CD14-positive monocyte (primary cell): ENCODE measurements around the gene ZFP36L1. TPM values are rescaled to one million over a fixed set of nuclear protein-coding genes. Genes with fewer than 3 reads are reported as not detected.
A peak's percentile ranks its signal among the peaks of the same experiment; 100 is the strongest.

Experiments used
- DNase-seq, 3 donors: peaks; one replicate each; pipeline ENCODE4 v3.0.0-alpha.2; 2011 to 2022
- H2AFZ ChIP-seq: 2 replicates; pipeline ENCODE4 v1.6.0; 2012; ENCODE audit warnings: mild to moderate bottlenecking, low read depth, low read length, inconsistent platforms; ENCODE audit not compliant: insufficient read depth, poor library complexity, severe bottlenecking
- H3K27ac ChIP-seq, 2 donors: 1 replicate in 1 of 2; 2 replicates in 1 of 2; pipeline ENCODE4 v1.5.1; 2012 to 2013; ENCODE audit warnings: low read length in 2 of 2, control low read depth in 1 of 2, inconsistent platforms in 1 of 2, low read depth in 1 of 2, mild to moderate bottlenecking in 1 of 2
- H3K27me3 ChIP-seq, 2 donors: one replicate each; pipeline versions ENCODE4 v1.6.0 to v1.6.1; 2011 to 2013; ENCODE audit warnings: low read length in 2 of 2; ENCODE audit not compliant: control insufficient read depth in 2 of 2, insufficient read depth in 2 of 2
- H3K36me3 ChIP-seq, 2 donors: replicated peaks in 1 of 2; 1 replicate in 1 of 2; 2 replicates in 1 of 2; pipeline versions ENCODE4 v1.5.1 to v1.6.1; 2012 to 2013; ENCODE audit warnings: low read length in 2 of 2, control low read depth in 1 of 2, inconsistent platforms in 1 of 2, mild to moderate bottlenecking in 1 of 2; ENCODE audit not compliant: insufficient read depth in 2 of 2, control insufficient read depth in 1 of 2
- H3K4me1 ChIP-seq, 2 donors: 1 replicate in 1 of 2; 2 replicates in 1 of 2; pipeline versions ENCODE4 v1.5.1 to v1.6.1; 2012 to 2013; ENCODE audit warnings: low read length in 2 of 2, control low read depth in 1 of 2, inconsistent platforms in 1 of 2, mild to moderate bottlenecking in 1 of 2, moderate library complexity in 1 of 2; ENCODE audit not compliant: insufficient read depth in 2 of 2, control insufficient read depth in 1 of 2
- H3K4me2 ChIP-seq: replicated peaks from 2 replicates; pipeline ENCODE3; 2012; ENCODE audit warnings: low read length, moderate library complexity, mild to moderate bottlenecking; ENCODE audit not compliant: poor library complexity, severe bottlenecking; ENCODE audit errors: extremely low read depth
- H3K4me3 ChIP-seq, 3 experiments: fragments of 200-600 bp in 1 of 3; sonication (generic) in 1 of 3; replicated peaks in 1 of 3; 1 replicate in 2 of 3; 2 replicates in 1 of 3; pipeline ENCODE4 v1.5.1; 2011 to 2013; ENCODE audit warnings: low read length in 3 of 3, mild to moderate bottlenecking in 3 of 3, control low read depth in 2 of 3, low read depth in 2 of 3, inconsistent platforms in 1 of 3, moderate library complexity in 1 of 3
- H3K79me2 ChIP-seq: 2 replicates; pipeline ENCODE4 v1.6.0; 2012; ENCODE audit warnings: mild to moderate bottlenecking, control low read depth, inconsistent platforms, low read length, moderate library complexity; ENCODE audit not compliant: insufficient read depth
- H3K9ac ChIP-seq: 2 replicates; pipeline ENCODE4 v1.6.0; 2017; ENCODE audit warnings: low read length, mild to moderate bottlenecking; ENCODE audit not compliant: insufficient read depth, poor library complexity, severe bottlenecking
- H3K9me3 ChIP-seq, 2 donors: replicated peaks in 1 of 2; 1 replicate in 1 of 2; 2 replicates in 1 of 2; pipeline versions ENCODE4 v1.5.1 to v1.6.1; 2012 to 2013; ENCODE audit warnings: low read length in 2 of 2, control low read depth in 1 of 2; ENCODE audit not compliant: control insufficient read depth in 1 of 2, insufficient read depth in 1 of 2
- H4K20me1 ChIP-seq: 2 replicates; pipeline ENCODE4 v1.6.0; 2012; ENCODE audit warnings: mild to moderate bottlenecking, low read length, control low read depth, moderate library complexity; ENCODE audit not compliant: insufficient read depth
- H3K27ac Mint-ChIP-seq, 7 donors: one replicate each; pipeline ENCODE4 v1.8.0; 2020; ENCODE audit warnings: mild to moderate bottlenecking in 7 of 7, mixed read lengths in 7 of 7, moderate library complexity in 6 of 7, inconsistent platforms in 2 of 7
- H3K27me3 Mint-ChIP-seq, 3 donors: one replicate each; pipeline ENCODE4 v1.8.0; 2021 to 2022; ENCODE audit warnings: low read depth in 3 of 3, mild to moderate bottlenecking in 3 of 3, mixed read lengths in 3 of 3, moderate library complexity in 3 of 3, inconsistent platforms in 1 of 3
- H3K36me3 Mint-ChIP-seq, 2 donors: one replicate each; pipeline ENCODE4 v1.8.0; 2020; ENCODE audit warnings: mixed read lengths in 2 of 2, inconsistent platforms in 1 of 2, mild to moderate bottlenecking in 1 of 2
- H3K4me1 Mint-ChIP-seq: one replicate; pipeline ENCODE4 v1.8.0; 2020; ENCODE audit warnings: mild to moderate bottlenecking, mixed read lengths
- H3K4me3 Mint-ChIP-seq, 2 donors: one replicate each; pipeline ENCODE4 v1.8.0; 2020; ENCODE audit warnings: mild to moderate bottlenecking in 2 of 2, mixed read lengths in 2 of 2, moderate library complexity in 1 of 2
- H3K9me3 Mint-ChIP-seq, 7 donors: one replicate each; pipeline ENCODE4 v1.8.0; 2020 to 2022; ENCODE audit warnings: mixed read lengths in 7 of 7, mild to moderate bottlenecking in 6 of 7, moderate library complexity in 6 of 7, inconsistent platforms in 2 of 7
- WGBS: methylation state at CpG from one replicate; pipeline ENCODE4 v1.1.5; 2013; ENCODE audit warnings: missing lambda C conversion rate; ENCODE audit not compliant: insufficient coverage; 5-methylcytosine and 5-hydroxymethylcytosine counted together
- intact Hi-C, 2 donors: fragments of 100-400 bp; cut with micrococcal nuclease; formaldehyde crosslinking; loops; one replicate each; pipeline versions ENCODE4 v1.15.0 to v1.15.1; 2023
- polyA plus RNA-seq, 3 donors: library from polyadenylated mRNA; depleted of rRNA in 1 of 3; unstranded in 2 of 3; stranded (reverse) in 1 of 3; fragments of 300-500 nt in 2 of 3; fragments of >200 nt in 1 of 3; fragmentation: Illumina TruSeq in 2 of 3; gene quantifications; 1 replicate in 2 of 3; 2 replicates in 1 of 3; pipeline ENCODE4 v1.2.3, GENCODE V29; 2012 to 2021
- TF ChIP-seq, protein P1 (sequence below): fragments of 200-600 bp; IDR thresholded peaks from one replicate; pipeline ENCODE4 v1.8.0; 2022; ENCODE audit warnings: antibody characterized with exemption, mild to moderate bottlenecking

ZFP36L1 gene
- polyA plus RNA-seq, 3 donors = 151 to 934 (median 185) TPM

DNA sequence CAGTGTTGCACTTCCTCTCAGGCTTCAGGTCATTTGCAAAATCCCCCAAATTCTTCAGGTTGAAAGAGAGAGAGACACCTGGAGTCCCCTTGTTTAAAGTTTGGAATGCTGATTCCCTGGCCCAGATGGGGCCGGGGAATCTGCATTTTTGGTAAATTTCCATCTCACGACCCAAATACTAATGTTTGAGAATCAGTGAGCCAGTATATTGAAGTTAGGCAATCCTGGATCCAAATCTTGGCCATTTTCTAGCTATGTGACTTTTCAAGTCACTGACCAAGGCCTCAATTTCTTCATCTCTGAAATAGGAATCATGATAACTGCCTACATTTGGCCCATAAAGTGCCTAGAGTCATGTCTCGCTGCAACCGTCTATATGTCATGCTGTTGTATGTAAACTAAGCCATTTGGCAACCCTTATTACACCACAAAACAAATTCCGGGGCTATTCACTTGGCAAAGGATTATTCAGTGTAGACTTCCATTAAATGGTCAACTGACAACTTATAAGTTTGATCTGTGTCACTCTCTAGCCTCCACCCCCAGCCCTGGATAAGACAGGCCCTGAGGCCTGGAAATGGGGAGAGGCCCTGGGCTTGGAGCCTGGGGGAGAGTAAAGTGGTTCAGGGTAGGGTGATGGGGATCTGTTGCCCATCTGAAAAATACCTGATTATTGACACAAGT is 3.7 kb upstream of the ZFP36L1 start:
- Mint-ChIP-seq H3K4me1 (peaks cover 22% of the 10 kb centered on the region), H3K9me3 (peaks cover 2 to 12% (median 8%) of the 10 kb centered on the region in 7 donors), H3K27me3 (peaks cover 9 to 23% (median 10%) of the 10 kb centered on the region in 3 donors), H3K27ac (peak overlapping the region; percentile 94 to 100 (median 99)), H3K4me3 (peak overlapping the region; percentile 95 to 100), H3K36me3 (peaks cover 12 to 21% of the 10 kb centered on the region in 2 donors)
- H3K9ac ChIP-seq = peak overlapping the region; percentile 99
- peaks cover 13% of the 10 kb centered on the region for H4K20me1 ChIP-seq
- H3K9me3 ChIP-seq = peaks cover 0 to 3% of the 10 kb centered on the region in 2 donors
- peaks cover 20 to 33% of the 10 kb centered on the region in 2 donors for H3K4me1 ChIP-seq
- no peaks in the 10 kb centered on the region for H3K27me3 ChIP-seq
- H3K4me3 ChIP-seq = peak overlapping the region; percentile 64 to 97 (median 77)
- TF ChIP-seq, protein P1, sequence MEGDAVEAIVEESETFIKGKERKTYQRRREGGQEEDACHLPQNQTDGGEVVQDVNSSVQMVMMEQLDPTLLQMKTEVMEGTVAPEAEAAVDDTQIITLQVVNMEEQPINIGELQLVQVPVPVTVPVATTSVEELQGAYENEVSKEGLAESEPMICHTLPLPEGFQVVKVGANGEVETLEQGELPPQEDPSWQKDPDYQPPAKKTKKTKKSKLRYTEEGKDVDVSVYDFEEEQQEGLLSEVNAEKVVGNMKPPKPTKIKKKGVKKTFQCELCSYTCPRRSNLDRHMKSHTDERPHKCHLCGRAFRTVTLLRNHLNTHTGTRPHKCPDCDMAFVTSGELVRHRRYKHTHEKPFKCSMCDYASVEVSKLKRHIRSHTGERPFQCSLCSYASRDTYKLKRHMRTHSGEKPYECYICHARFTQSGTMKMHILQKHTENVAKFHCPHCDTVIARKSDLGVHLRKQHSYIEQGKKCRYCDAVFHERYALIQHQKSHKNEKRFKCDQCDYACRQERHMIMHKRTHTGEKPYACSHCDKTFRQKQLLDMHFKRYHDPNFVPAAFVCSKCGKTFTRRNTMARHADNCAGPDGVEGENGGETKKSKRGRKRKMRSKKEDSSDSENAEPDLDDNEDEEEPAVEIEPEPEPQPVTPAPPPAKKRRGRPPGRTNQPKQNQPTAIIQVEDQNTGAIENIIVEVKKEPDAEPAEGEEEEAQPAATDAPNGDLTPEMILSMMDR = no peak
- H2AFZ ChIP-seq = peak overlapping the region; percentile 79
- WGBS = 30% methylated on average over 2 of the region's 5 CpGs
- peaks cover 0 to 2% of the 10 kb centered on the region in 2 donors for H3K36me3 ChIP-seq
- DNase-seq = no peak
- intact Hi-C loops = loop anchor here (10.0 kb wide), 4 partner anchors 112 to 832 kb away; no protein-coding TSS in a partner anchor
- H3K27ac ChIP-seq = peak overlapping the region; percentile 97 to 98
- peaks cover 14% of the 10 kb centered on the region for H3K79me2 ChIP-seq
- peak overlapping the region; percentile 95 for H3K4me2 ChIP-seq

DNA sequence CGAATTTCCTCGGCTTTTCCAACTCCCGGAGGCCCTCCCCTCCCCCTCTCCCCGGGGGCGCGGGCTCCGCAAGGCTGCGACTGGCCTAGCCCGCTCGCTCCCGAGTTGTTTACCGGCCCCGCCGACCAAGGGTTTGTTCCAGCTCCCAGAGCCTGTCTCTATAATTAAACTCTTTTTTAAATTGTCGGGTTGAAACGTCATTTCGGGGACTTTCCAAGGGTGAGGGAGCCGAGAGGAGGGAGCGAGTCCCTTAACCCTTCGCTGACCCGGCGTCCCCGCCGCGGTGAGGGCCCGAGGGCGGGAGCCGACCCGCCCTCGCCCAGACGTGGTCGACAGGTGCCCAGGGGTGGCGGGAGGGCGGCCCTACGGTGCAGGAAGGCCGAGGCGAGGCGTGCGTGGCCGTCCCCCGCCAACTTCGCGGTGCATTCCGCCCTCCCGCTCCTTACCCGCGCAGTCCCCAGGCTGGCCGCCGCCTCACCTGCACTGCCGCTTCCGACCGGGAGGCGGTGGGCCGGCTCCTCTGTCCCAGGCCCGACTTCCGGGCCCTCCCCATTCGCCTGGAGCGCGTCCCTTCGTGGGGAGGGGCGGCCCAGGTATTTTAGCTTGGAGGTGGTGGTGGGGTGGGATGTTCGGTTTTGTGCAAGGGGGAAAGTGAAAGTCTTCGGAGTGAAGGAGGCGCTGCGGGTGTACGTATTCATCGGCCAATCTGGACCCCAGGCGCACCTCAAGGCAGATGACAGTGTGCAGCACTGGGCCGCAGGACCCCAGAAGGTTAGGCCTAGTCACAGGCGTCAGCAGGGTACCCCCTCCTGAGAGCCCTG is 2.9 kb upstream of the ZFP36L1 start:
- peak overlapping the region; percentile 95 to 100 for H3K4me3 Mint-ChIP-seq
- H3K9me3 Mint-ChIP-seq = peaks cover 0 to 12% (median 3%) of the 10 kb centered on the region in 7 donors
- no peaks in the 10 kb centered on the region for H3K27me3 ChIP-seq
- peaks cover 20 to 37% of the 10 kb centered on the region in 2 donors for H3K4me1 ChIP-seq
- TF ChIP-seq, protein P1 = peak; percentile 87
- peaks cover 17 to 27% of the 10 kb centered on the region in 2 donors for H3K36me3 Mint-ChIP-seq
- WGBS = under 1% methylated on average over 61 of the region's 70 CpGs
- H3K4me2 ChIP-seq = peak overlapping the region; percentile 95
- H3K9me3 ChIP-seq = no peaks in the 10 kb centered on the region
- peaks cover 23% of the 10 kb centered on the region for H3K4me1 Mint-ChIP-seq
- intact Hi-C loops = loop anchor here (10.0 kb wide), 4 partner anchors 111 to 831 kb away; no protein-coding TSS in a partner anchor
- peak overlapping the region; percentile 64 to 97 (median 77) for H3K4me3 ChIP-seq
- peak overlapping the region; percentile 99 for H3K9ac ChIP-seq
- H3K79me2 ChIP-seq = peaks cover 22% of the 10 kb centered on the region
- peaks cover 20% of the 10 kb centered on the region for H4K20me1 ChIP-seq
- H3K36me3 ChIP-seq = peaks cover 4 to 10% of the 10 kb centered on the region in 2 donors
- H3K27me3 Mint-ChIP-seq = peaks cover 10 to 23% (median 10%) of the 10 kb centered on the region in 3 donors
- peak; percentile 59 to 86 (median 78) for DNase-seq
- peak overlapping the region; percentile 94 to 100 (median 99) for H3K27ac Mint-ChIP-seq
- peak overlapping the region; percentile 97 to 98 for H3K27ac ChIP-seq
- peak overlapping the region; percentile 79 for H2AFZ ChIP-seq
